ENCODE measurements around the gene TNFAIP8L3. TPM values are rescaled to one million over a fixed set of nuclear protein-coding genes. Genes with fewer than 3 reads are reported as not detected.

The TNFAIP8L3 gene
- total and polyA plus RNA-seq, 9 of the 15 experiments (the other 6 are each of a cell fraction or from before 2014, with no cell fraction given): 0.13 TPM; not detected in 8

DNA sequence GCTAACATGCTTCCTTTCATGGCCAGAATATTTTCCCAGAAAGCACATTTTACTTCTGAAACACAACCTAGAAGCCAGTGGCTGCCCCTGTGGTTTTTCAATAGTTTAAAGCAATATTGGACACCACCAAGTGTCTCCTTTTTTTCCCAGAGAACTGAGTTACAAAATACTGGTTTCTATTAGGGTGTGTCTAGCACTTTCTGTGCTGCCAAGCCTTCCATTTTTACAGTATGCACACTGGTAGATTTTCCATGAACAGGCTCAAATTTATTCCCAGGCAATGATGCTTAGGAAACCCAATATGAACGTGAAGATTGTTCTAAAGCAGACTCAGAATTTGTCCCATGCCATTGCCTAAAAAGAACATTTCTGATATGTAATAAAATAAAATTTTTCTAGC is 7.2 kb downstream of the TNFAIP8L3 start (continued):
- TF ChIP-seq GTF2F1 (IDR thresholded peaks at IDR 0.05; ENCODE audit: low read depth, low read length): no peak

DNA sequence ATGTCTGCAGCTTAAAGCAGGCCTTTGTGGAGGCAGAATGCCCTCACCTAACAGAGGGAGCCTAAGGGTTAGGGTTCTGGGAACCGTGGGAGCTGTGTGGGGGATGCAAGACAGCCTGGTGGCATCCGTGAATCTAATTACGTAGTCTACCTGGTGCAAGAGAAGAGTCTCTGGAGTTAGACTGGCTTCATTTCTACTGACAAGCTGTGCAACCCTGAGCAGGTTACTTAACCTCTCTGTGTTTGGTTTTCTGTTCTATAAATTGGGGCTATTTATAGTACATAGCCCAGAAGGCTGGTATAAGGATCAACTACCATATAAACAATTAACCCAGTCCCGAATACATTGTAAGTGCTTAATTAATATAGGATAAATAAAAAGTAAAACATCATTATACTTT is 8.3 kb downstream of the TNFAIP8L3 start:
- Histone ChIP-seq H2AFZ (ENCODE audit: low read depth, low read length) (peak overlapping the region; percentile 50; the same call in 1 of the 2 replicates), H3K9me3 (replicated peaks; ENCODE audit: control insufficient read depth, insufficient read depth, low read depth, low read length) (no peaks in the 10 kb centered on the region), H4K20me1 (replicated peaks; ENCODE audit: control insufficient read depth, insufficient read depth, low read length) (no peaks in the 10 kb centered on the region), H3K27me3 (ENCODE audit: control insufficient read depth in 2 of 2, insufficient read depth in 2 of 2, low read length in 2 of 2) (no peaks in the 10 kb centered on the region), H3K9ac (ENCODE audit: insufficient read depth in 1 of 2, low read depth in 2 of 2, low read length in 2 of 2) (peak overlapping the region in 1 of 2 experiments; percentile 6; a peak in 1 of 4 replicates), H3K4me2 (ENCODE audit: insufficient read depth, low read length) (no peak overlapping the region), H3K4me3 (no peak overlapping the region), H3K9me1 (ENCODE audit: control insufficient read depth, insufficient read depth, low read length) (no peaks in the 10 kb centered on the region), H3K4me1 (replicated peaks in 1 of 2; ENCODE audit: control insufficient read depth in 2 of 2, insufficient read depth in 2 of 2, low read length in 2 of 2) (peaks cover 0 to 5% of the 10 kb centered on the region in 2 experiments; a peak in 1 of 5 replicates), H3K27ac (ENCODE audit: extremely low read depth, low read depth, low read length) (peak overlapping the region; percentile 13; the same call in 1 of the 3 replicates), H3K79me2 (ENCODE audit: control insufficient read depth, insufficient read depth, low read length) (no peaks in the 10 kb centered on the region), H3K36me3 (ENCODE audit: control insufficient read depth, insufficient read depth, low read length) (no peaks in the 10 kb centered on the region)
- ChIA-PET CTCF (ENCODE audit: low intra/inter-chr PET ratio) (no interaction called here), POLR2A (interaction anchor here (0.7 to 1.2 kb wide), 4 partner anchors 9 to 278 kb away, joined by 3 to 5 read pairs (median 3); no protein-coding TSS in a partner anchor)
- no TSS peak for BruUV-seq (replicated peaks)
- intact Hi-C loops (cut with micrococcal nuclease) (no loop called here), in situ Hi-C loops (cut with MboI) (no loop called here)
- no peak for DNase-seq (ENCODE audit: extremely low read depth in 1 of 4, low spot score in 3 of 4)
- WGBS (ENCODE audit: insufficient coverage, low coverage, missing lambda C conversion rate): 30% methylated on average over 4 of the region's 4 CpGs
- no peak for FAIRE-seq
- ATAC-seq: no peak
- peak; percentile 80 for TF ChIP-seq BCOR (IDR thresholded peaks at IDR 0.05)
- TF ChIP-seq RBM25 (IDR thresholded peaks at IDR 0.05; ENCODE audit: low read depth, low read length, severe bottlenecking): peak; percentile 76
- TF ChIP-seq KDM1A (IDR thresholded peaks at IDR 0.05): peak in 1 of 2 experiments; percentile 39; a peak in 1 of 4 replicates
- peak; percentile 74 for TF ChIP-seq ZFP36 (IDR thresholded peaks at IDR 0.05; ENCODE audit: low read depth, low read length, partially characterized antibody)
- TF ChIP-seq TSC22D4 (tag; IDR thresholded peaks at IDR 0.05): no peak

Measured in K562 (cell line).